GM10266 (cell line): ENCODE measurements around the gene IL18.
"Not testable (repeated sequence)": the region's sequence is repeated elsewhere in the genome, so short reads cannot be mapped to it uniquely, and the experiment has no call there.

ENCODE experiments used
- DNase-seq: peaks from one replicate; pipeline ENCODE4 v3.0.0; 2012; ENCODE audit errors: extremely low spot score
- CTCF ChIP-seq: IDR thresholded peaks from 2 replicates; pipeline ENCODE4 v1.5.1; 2012; ENCODE audit warnings: mild to moderate bottlenecking, low read depth; ENCODE audit not compliant: control insufficient read depth, insufficient read depth; ENCODE audit errors: missing control alignments

Gene IL18

GRCh38 chr11:112196519-112197087 is 32.7 kb upstream of the IL18 start:
- TF ChIP-seq CTCF, result no peak
- DNase-seq, result no peak

- no peak for DNase-seq
- TF ChIP-seq CTCF, result no peak
Observed at GRCh38 chr11:112195951-112196351, 32.1 kb upstream of the IL18 start.

- DNase-seq, result not testable (repeated sequence)
Observed at GRCh38 chr11:112195113-112195512, 31.2 kb upstream of the IL18 start.

DNA sequence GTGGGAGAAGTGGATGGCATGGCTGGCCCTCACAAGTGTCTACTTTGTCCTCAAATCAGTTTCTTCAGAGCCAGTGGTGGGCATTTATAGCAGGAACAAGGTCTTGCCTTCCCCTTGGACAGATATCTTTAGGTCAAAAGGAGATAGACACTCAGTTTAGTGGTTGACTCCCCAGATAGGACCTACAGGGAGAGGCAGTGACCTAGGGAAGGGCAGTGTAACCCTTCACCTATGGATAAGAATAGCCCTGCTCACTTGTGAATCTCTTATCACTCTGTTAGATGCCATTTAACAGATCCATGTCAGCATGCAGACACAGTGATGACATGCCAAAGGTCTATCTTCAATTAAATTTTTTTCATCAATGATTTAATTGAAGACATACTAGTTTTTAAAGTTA is 22.4 kb upstream of the IL18 start:
- no peak for TF ChIP-seq CTCF
- no peak for DNase-seq

- TF ChIP-seq CTCF, result no peak
- no peak for DNase-seq
Observed at GRCh38 chr11:112185883-112186282, 22.0 kb upstream of the IL18 start.

- no peak for DNase-seq
- no peak for TF ChIP-seq CTCF
Observed at GRCh38 chr11:112182867-112183266, 19.0 kb upstream of the IL18 start.

GRCh38 chr11:112179601-112180000 is 15.7 kb upstream of the IL18 start:
- TF ChIP-seq CTCF, result no peak
- DNase-seq, result no peak

- TF ChIP-seq CTCF, result no peak
Observed at GRCh38 chr11:112178936-112179335, 15.0 kb upstream of the IL18 start.

More at GRCh38 chr11:112178936-112179335, 15.0 kb upstream of the IL18 start:
- no peak for DNase-seq
